IMR-90 (cell line): Measurements from ENCODE around the gene COPB1. TPM values are rescaled to one million over a fixed set of nuclear protein-coding genes. Genes with fewer than 3 reads are reported as not detected.

Experiments
- ATAC-seq: fragments of 200-7000 bp; cut with Tn5 transposase; 2 replicates; pipeline ENCODE4 v1.9.1; 2020; ENCODE audit warnings: low read depth, mild to moderate bottlenecking, moderate library complexity
- BruUV-seq: library from RNA; stranded (reverse); fragments of 400-500 nt; replicated peaks from 2 replicates; lab custom pipeline; 2021; lab: Mats Ljungman, UMichigan
- CTCF ChIA-PET: fragments of 300-600 bp; formaldehyde crosslinking; extraction: SDS; loops from one replicate; lab custom pipeline; 2021; ENCODE audit warnings: antibody characterized with exemption; lab: Yijun Ruan, JAX
- POLR2A ChIA-PET: fragments of 300-600 bp; sonication (Branson Sonifier 250); formaldehyde crosslinking; loops from one replicate; lab custom pipeline; 2022; ENCODE audit warnings: antibody characterized with exemption; ENCODE audit not compliant: unreplicated experiment; lab: Charles Lee
- DNase-seq: peaks from one replicate; pipeline ENCODE4 v3.0.0; 2013
- H2AFZ ChIP-seq: replicated peaks from 2 replicates; pipeline ENCODE3; 2013; ENCODE audit warnings: low read length, mild to moderate bottlenecking; ENCODE audit not compliant: poor library complexity
- H2AK5ac ChIP-seq: 2 replicates; pipeline ENCODE4 v1.6.1; 2013; ENCODE audit warnings: low read depth, low read length, inconsistent platforms
- H2AK9ac ChIP-seq: replicated peaks from 2 replicates; pipeline ENCODE3; 2013; ENCODE audit warnings: mild to moderate bottlenecking, low read depth, low read length, moderate library complexity; ENCODE audit not compliant: poor library complexity
- H2BK120ac ChIP-seq: 2 replicates; pipeline ENCODE4 v1.6.1; 2013; ENCODE audit warnings: low read depth, low read length, inconsistent platforms
- H2BK15ac ChIP-seq: 3 replicates; pipeline ENCODE4 v1.6.1; 2013; ENCODE audit warnings: low read depth, low read length, inconsistent platforms
- H2BK20ac ChIP-seq: 2 replicates; pipeline ENCODE4 v1.6.1; 2013; ENCODE audit warnings: low read depth, mild to moderate bottlenecking, inconsistent platforms, low read length, moderate library complexity
- H2BK5ac ChIP-seq: 2 replicates; pipeline ENCODE4 v1.6.1; 2013; ENCODE audit warnings: mild to moderate bottlenecking, low read depth, low read length, inconsistent platforms; ENCODE audit not compliant: poor library complexity, severe bottlenecking
- H3K14ac ChIP-seq: replicated peaks from 2 replicates; pipeline ENCODE4 v1.6.1; 2013; ENCODE audit warnings: low read depth, low read length, inconsistent platforms
- H3K18ac ChIP-seq: 2 replicates; pipeline ENCODE4 v1.6.1; 2013; ENCODE audit warnings: low read depth, low read length, control low read depth
- H3K23ac ChIP-seq: 2 replicates; pipeline ENCODE4 v1.6.1; 2013; ENCODE audit warnings: low read depth, low read length, inconsistent platforms
- H3K27ac ChIP-seq: 2 replicates; pipeline ENCODE4 v1.5.1; 2013; ENCODE audit warnings: mild to moderate bottlenecking, control low read depth, low read length; ENCODE audit not compliant: insufficient read depth
- H3K27me3 ChIP-seq: 2 replicates; pipeline ENCODE4 v1.6.1; 2013; ENCODE audit warnings: low read length; ENCODE audit not compliant: control insufficient read depth, insufficient read depth
- H3K36me3 ChIP-seq: 2 replicates; pipeline ENCODE4 v1.6.1; 2013; ENCODE audit warnings: low read length, mixed read lengths; ENCODE audit not compliant: control insufficient read depth, insufficient read depth
- H3K4ac ChIP-seq: 2 replicates; pipeline ENCODE4 v1.6.1; 2013; ENCODE audit warnings: low read depth, low read length, inconsistent platforms
- H3K4me1 ChIP-seq: 2 replicates; pipeline ENCODE4 v1.6.1; 2013; ENCODE audit warnings: low read length, mixed read lengths; ENCODE audit not compliant: control insufficient read depth, insufficient read depth
- H3K4me2 ChIP-seq: 2 replicates; pipeline ENCODE4 v1.6.1; 2013; ENCODE audit warnings: low read depth, mild to moderate bottlenecking, control low read depth, low read length, moderate library complexity
- H3K4me3 ChIP-seq: 2 replicates; pipeline ENCODE4 v1.5.1; 2013; ENCODE audit warnings: low read depth, mild to moderate bottlenecking, control low read depth, low read length, moderate library complexity; ENCODE audit not compliant: insufficient read depth
- H3K56ac ChIP-seq: 2 replicates; pipeline ENCODE4 v1.6.1; 2013; ENCODE audit warnings: low read length, inconsistent platforms; ENCODE audit not compliant: insufficient read depth; ENCODE audit errors: extremely low read depth
- H3K79me1 ChIP-seq, 2 experiments: 2 replicates each; pipeline ENCODE4 v1.6.1; 2013; ENCODE audit warnings: low read length in 2 of 2, inconsistent platforms in 1 of 2, low read depth in 1 of 2
- H3K9ac ChIP-seq: 2 replicates; pipeline ENCODE4 v1.6.1; 2013; ENCODE audit warnings: low read depth, low read length, control low read depth
- H3K9me1 ChIP-seq: 2 replicates; pipeline ENCODE4 v1.6.1; 2013; ENCODE audit warnings: low read length, inconsistent platforms; ENCODE audit not compliant: insufficient read depth
- H3K9me3 ChIP-seq: 2 replicates; pipeline ENCODE4 v1.6.1; 2013; ENCODE audit warnings: low read length; ENCODE audit not compliant: control insufficient read depth, insufficient read depth
- H4K20me1 ChIP-seq: 2 replicates; pipeline ENCODE4 v1.6.1; 2013; ENCODE audit warnings: low read length, inconsistent platforms; ENCODE audit not compliant: insufficient read depth
- H4K5ac ChIP-seq: 2 replicates; pipeline ENCODE4 v1.6.1; 2013; ENCODE audit warnings: mild to moderate bottlenecking, low read depth, low read length, control low read depth
- H4K8ac ChIP-seq, 2 experiments: 2 replicates each; pipeline ENCODE4 v1.6.1; 2013; ENCODE audit warnings: low read depth in 2 of 2, low read length in 2 of 2, control low read depth in 1 of 2, inconsistent platforms in 1 of 2
- H4K91ac ChIP-seq: 2 replicates; pipeline ENCODE4 v1.6.1; 2013; ENCODE audit warnings: low read depth, low read length, inconsistent platforms; ENCODE audit not compliant: insufficient read depth
- CEBPB ChIP-seq: IDR thresholded peaks from 2 replicates; pipeline ENCODE4 v1.6.1; 2012; ENCODE audit warnings: low read depth, low read length, improper control_type of control experiment
- CHD1 ChIP-seq: IDR thresholded peaks from 2 replicates; pipeline ENCODE4 v1.6.1; 2012; ENCODE audit warnings: low read depth, low read length, improper control_type of control experiment
- CTCF ChIP-seq: conservative IDR thresholded peaks from 2 replicates; pipeline ENCODE4 v1.5.1; 2012; ENCODE audit warnings: mild to moderate bottlenecking, low read depth, low read length, improper control_type of control experiment
- MAFK ChIP-seq: IDR thresholded peaks from 2 replicates; pipeline ENCODE4 v1.6.1; 2012; ENCODE audit warnings: low read depth, low read length, improper control_type of control experiment
- MAZ ChIP-seq: IDR thresholded peaks from 2 replicates; pipeline ENCODE4 v1.6.1; 2012; ENCODE audit warnings: low read depth, mild to moderate bottlenecking, low read length, improper control_type of control experiment, moderate library complexity, borderline replicate concordance
- MXI1 ChIP-seq: IDR thresholded peaks from 2 replicates; pipeline ENCODE4 v1.6.1; 2012; ENCODE audit warnings: low read depth, mild to moderate bottlenecking, low read length, moderate library complexity, borderline replicate concordance
- NFE2L2 ChIP-seq: fragments of 150-350 bp; IDR thresholded peaks from 2 replicates; pipeline ENCODE4 v1.6.1; 2016; ENCODE audit warnings: low read depth, mild to moderate bottlenecking, low read length
- POLR2A ChIP-seq: IDR thresholded peaks from 2 replicates; pipeline ENCODE4 v1.6.1; 2012; ENCODE audit warnings: mild to moderate bottlenecking, low read depth, low read length
- RAD21 ChIP-seq: IDR thresholded peaks from 2 replicates; pipeline ENCODE4 v1.6.1; 2012; ENCODE audit warnings: low read length, improper control_type of control experiment
- RFX5 ChIP-seq: IDR thresholded peaks from 2 replicates; pipeline ENCODE4 v1.8.0; 2012; ENCODE audit warnings: low read depth, mild to moderate bottlenecking, low read length, moderate library complexity
- USF2 ChIP-seq: fragments of 150-350 bp; IDR thresholded peaks from 2 replicates; pipeline ENCODE4 v1.6.1; 2017; ENCODE audit warnings: mild to moderate bottlenecking, antibody characterized with exemption, low read length, low read depth
- WGBS, 2 experiments: methylation state at CpG; one replicate each; pipeline versions ENCODE4 v1.1.5 to v1.1.7; 2013; ENCODE audit warnings: missing lambda C conversion rate in 2 of 2; ENCODE audit not compliant: insufficient read length in 1 of 2; ENCODE audit errors: extremely low coverage in 2 of 2; 5-methylcytosine and 5-hydroxymethylcytosine counted together
- dilution Hi-C: fragments of 300-500 bp; cut with HindIII; formaldehyde crosslinking; loops from one replicate; pipeline ENCODE4 v1.14.3; 2018; ENCODE audit warnings: low sequenced_read_pairs; ENCODE audit not compliant: unreplicated experiment
- in situ Hi-C: fragments of 300-500 bp; cut with MboI; formaldehyde crosslinking; loops from 3 replicates; pipeline ENCODE4 v1.14.3; 2019; ENCODE audit warnings: low sequenced_read_pairs, inconsistent platforms, mixed read lengths
- intact Hi-C: fragments of 100-400 bp; cut with micrococcal nuclease; formaldehyde crosslinking; loops from 2 replicates; pipeline ENCODE4 v1.10.0; 2022
- polyA plus RNA-seq, 3 experiments: library from polyadenylated mRNA; depleted of rRNA; stranded (reverse); fragments of >200 nt; gene quantifications; 2 replicates each; pipeline ENCODE4 v1.2.3, GENCODE V29; 2012; ENCODE audit warnings: low replicate concordance in 1 of 3
- total RNA-seq: library from RNA; depleted of rRNA; stranded (reverse); fragments of >200 nt; gene quantifications from 2 replicates; pipeline ENCODE4 v1.2.3, GENCODE V29; 2012

Gene COPB1
- total and polyA plus RNA-seq, 2 of the 4 experiments (the other 2 are of a cell fraction): 136 to 341 TPM

- peak; percentile 96 for TF ChIP-seq CEBPB
- TF ChIP-seq MAZ: peak; percentile 42; the same call in 1 of the 2 replicates
- no peak; the same call in none of the 2 replicates for TF ChIP-seq MAFK
- TF ChIP-seq USF2: peak; percentile 3; the same call in 1 of the 2 replicates
- no peak for TF ChIP-seq RAD21
- no peak for TF ChIP-seq CTCF
- TF ChIP-seq CHD1: peak; percentile 77; the same call in 1 of the 2 replicates
- TF ChIP-seq POLR2A: peak; percentile 91
- TF ChIP-seq RFX5: no peak
- TF ChIP-seq NFE2L2: peak; percentile 61; the same call in 1 of the 2 replicates
- 0 out of 2 replicates have a peak, but pooled peaks have one; percentile 42 for TF ChIP-seq MXI1
- H3K18ac ChIP-seq: peak within 1 kb of the TSS; percentile 68
- peak within 1 kb of the TSS; percentile 79 for H2AK5ac ChIP-seq
- peak within 1 kb of the TSS; percentile 95 for H2AFZ ChIP-seq
- H3K9ac ChIP-seq: peak within 1 kb of the TSS; percentile 96
- H3K9me1 ChIP-seq: no peaks in the 10 kb centered on the region
- peak within 1 kb of the TSS; percentile 95 for H3K27ac ChIP-seq
- peak within 1 kb of the TSS; percentile 81 for H3K4me3 ChIP-seq
- TSS peak; percentile 68 for BruUV-seq
- peak within 1 kb of the TSS; percentile 96 for H3K23ac ChIP-seq
- peak within 1 kb of the TSS; percentile 92 for H2BK5ac ChIP-seq
- dilution Hi-C loops (no loop called here), in situ Hi-C loops (loop anchor here (5.0 kb wide), 1 partner anchor 377 kb away; no protein-coding TSS in a partner anchor), intact Hi-C loops (loop anchor here (1.0 to 10.0 kb wide), 3 partner anchors 372 to 675 kb away; partner anchors contain the start of gene CYP2R1)
- peak within 1 kb of the TSS; percentile 64 for H2BK120ac ChIP-seq
- H4K8ac ChIP-seq: peak within 1 kb of the TSS; percentile 70 to 97
- peaks cover 7% of the 10 kb centered on the region; the same call in 1 of the 2 replicates for H3K36me3 ChIP-seq
- H3K14ac ChIP-seq: peak within 1 kb of the TSS; percentile 96
- no peaks in the 10 kb centered on the region; the same call in 1 of the 2 replicates for H3K4me1 ChIP-seq
- H4K20me1 ChIP-seq: peaks cover 13% of the 10 kb centered on the region; the same call in 1 of the 2 replicates
- peak within 1 kb of the TSS; percentile 90 for H3K4me2 ChIP-seq
- ChIA-PET POLR2A (interaction anchor here (1.5 kb wide), 1 partner anchor 20 kb away, joined by 3 read pairs; no protein-coding TSS in a partner anchor), CTCF (no interaction called here)
- H3K9me3 ChIP-seq: no peaks in the 10 kb centered on the region
- ATAC-seq (peak; percentile 98), DNase-seq (peak; percentile 94)
- H4K5ac ChIP-seq: peak within 1 kb of the TSS; percentile 84
- WGBS, 2 experiments: 2% methylated on average over 28 of the region's 56 CpGs; no CpG with 5 or more reads in 1 of the 2 experiments
- H3K4ac ChIP-seq: peak within 1 kb of the TSS; percentile 95
- peak within 1 kb of the TSS; percentile 95 for H2AK9ac ChIP-seq
- H2BK20ac ChIP-seq: no peak within 1 kb of the TSS
- H4K91ac ChIP-seq: peak within 1 kb of the TSS; percentile 87
- H3K79me1 ChIP-seq: peaks cover 12 to 23% of the 10 kb centered on the region in 2 experiments; a peak in 3 of 4 replicates
- peak within 1 kb of the TSS; percentile 93 for H3K56ac ChIP-seq
- H3K27me3 ChIP-seq: no peaks in the 10 kb centered on the region
- H2BK15ac ChIP-seq: peak within 1 kb of the TSS; percentile 51; the same call in 1 of the 3 replicates
Measured at GRCh38 chr11:14519917-14520746, 20.5 kb upstream of the COPB1 start, which contains the start of gene PSMA1. TSS of gene PSMA1 (minus strand) at chr11:14520386. CDS start at chr11:14520299, 87 bp downstream.
